ENCODE data around the gene BICC1. TPM values are rescaled to one million over a fixed set of nuclear protein-coding genes. Genes with fewer than 3 reads are reported as not detected.

The BICC1 gene
- total RNA-seq, 1 experiment from 2014 or later, result 0.67 TPM

GRCh38 chr10:58588673-58589265 is 76.1 kb downstream of the BICC1 start:
- no TSS peak for BruUV-seq (replicated peaks)
- ATAC-seq (no peak), DNase-seq (ENCODE audit: low read depth, low spot score) (no peak)
- POLR2A ChIA-PET, result no interaction called here
- Histone ChIP-seq H3K36me3 (ENCODE audit: control insufficient read depth, insufficient read depth, low read length) (no peaks in the 10 kb centered on the region), H3K27ac (ENCODE audit: low read length) (no peak overlapping the region), H3K9me3 (ENCODE audit: control insufficient read depth, insufficient read depth, low read depth, low read length) (no peaks in the 10 kb centered on the region), H3K4me1 (ENCODE audit: control insufficient read depth, insufficient read depth, low read length) (no peaks in the 10 kb centered on the region), H3K4me3 (ENCODE audit: low read depth in 2 of 2, low read length in 2 of 2) (no peak overlapping the region), H3K27me3 (ENCODE audit: control insufficient read depth, insufficient read depth, low read length) (no peaks in the 10 kb centered on the region)
- in situ Hi-C loops (cut with HindIII; ENCODE audit: low pct_unique_long_range_greater_than_20kb, low sequenced_read_pairs), result no loop called here
- TF ChIP-seq POLR2AphosphoS5 (IDR thresholded peaks at IDR 0.05; ENCODE audit: low read depth, low read length), result no peak
- no peak for TF ChIP-seq TCF7L2 (IDR thresholded peaks at IDR 0.05; ENCODE audit: low read depth, low read length)
- no peak for TF ChIP-seq SIN3A (IDR thresholded peaks at IDR 0.05; ENCODE audit: borderline replicate concordance, insufficient read depth, low read depth, low read length)
- no peak for TF ChIP-seq REST (IDR thresholded peaks at IDR 0.05; ENCODE audit: insufficient read depth in 1 of 2, low read depth in 2 of 2, low read length in 1 of 2)
- TF ChIP-seq, protein P1, sequence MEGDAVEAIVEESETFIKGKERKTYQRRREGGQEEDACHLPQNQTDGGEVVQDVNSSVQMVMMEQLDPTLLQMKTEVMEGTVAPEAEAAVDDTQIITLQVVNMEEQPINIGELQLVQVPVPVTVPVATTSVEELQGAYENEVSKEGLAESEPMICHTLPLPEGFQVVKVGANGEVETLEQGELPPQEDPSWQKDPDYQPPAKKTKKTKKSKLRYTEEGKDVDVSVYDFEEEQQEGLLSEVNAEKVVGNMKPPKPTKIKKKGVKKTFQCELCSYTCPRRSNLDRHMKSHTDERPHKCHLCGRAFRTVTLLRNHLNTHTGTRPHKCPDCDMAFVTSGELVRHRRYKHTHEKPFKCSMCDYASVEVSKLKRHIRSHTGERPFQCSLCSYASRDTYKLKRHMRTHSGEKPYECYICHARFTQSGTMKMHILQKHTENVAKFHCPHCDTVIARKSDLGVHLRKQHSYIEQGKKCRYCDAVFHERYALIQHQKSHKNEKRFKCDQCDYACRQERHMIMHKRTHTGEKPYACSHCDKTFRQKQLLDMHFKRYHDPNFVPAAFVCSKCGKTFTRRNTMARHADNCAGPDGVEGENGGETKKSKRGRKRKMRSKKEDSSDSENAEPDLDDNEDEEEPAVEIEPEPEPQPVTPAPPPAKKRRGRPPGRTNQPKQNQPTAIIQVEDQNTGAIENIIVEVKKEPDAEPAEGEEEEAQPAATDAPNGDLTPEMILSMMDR (IDR thresholded peaks at IDR 0.05), result no peak
- intact Hi-C loops (cut with micrococcal nuclease; ENCODE audit: unreplicated experiment), result no loop called here
- CTCF ChIA-PET, result no interaction called here

DNA sequence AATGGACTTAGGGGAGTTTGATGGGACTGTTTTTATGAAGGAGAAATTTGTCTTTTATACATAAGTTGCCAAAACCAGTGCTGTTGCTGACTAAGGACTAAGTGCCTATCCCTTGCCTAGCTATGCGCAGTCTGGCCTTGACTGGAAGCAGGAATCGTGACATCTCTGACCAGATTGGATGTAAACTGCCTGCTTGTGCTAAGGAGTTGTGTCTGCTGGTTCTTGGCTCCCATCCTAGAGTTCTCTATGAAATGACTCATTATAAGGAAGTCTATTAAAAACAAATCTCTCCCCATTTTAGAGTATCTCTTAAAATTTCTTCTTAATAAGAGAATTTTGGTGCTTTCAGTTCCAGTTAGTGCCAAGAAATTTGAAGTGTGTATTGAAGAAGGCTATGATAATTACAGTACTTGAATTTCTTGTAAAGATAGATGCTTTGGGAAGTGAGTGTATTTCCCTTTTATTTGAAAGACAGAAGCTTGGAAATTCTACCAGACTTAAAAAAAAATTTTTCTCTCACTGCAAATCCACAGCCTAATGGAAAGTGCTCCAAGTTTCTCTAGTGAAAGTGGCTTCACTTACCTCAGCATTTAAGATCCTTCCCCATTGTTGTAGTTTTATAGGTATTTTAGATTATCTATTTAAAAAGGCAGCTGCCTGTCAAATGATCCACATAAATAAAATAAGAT is 77.6 kb downstream of the BICC1 start:
- POLR2A ChIA-PET, result no interaction called here
- no TSS peak for BruUV-seq (replicated peaks)
- DNase-seq (ENCODE audit: low read depth, low spot score), result no peak
- Histone ChIP-seq H3K4me3 (ENCODE audit: low read depth in 2 of 2, low read length in 2 of 2) (no peak overlapping the region), H3K36me3 (ENCODE audit: control insufficient read depth, insufficient read depth, low read length) (no peaks in the 10 kb centered on the region), H3K9me3 (ENCODE audit: control insufficient read depth, insufficient read depth, low read depth, low read length) (no peaks in the 10 kb centered on the region), H3K27me3 (ENCODE audit: control insufficient read depth, insufficient read depth, low read length) (no peaks in the 10 kb centered on the region), H3K27ac (ENCODE audit: low read length) (no peak overlapping the region), H3K4me1 (ENCODE audit: control insufficient read depth, insufficient read depth, low read length) (no peaks in the 10 kb centered on the region)
- no peak for ATAC-seq
- intact Hi-C loops (cut with micrococcal nuclease; ENCODE audit: unreplicated experiment), result no loop called here
- CTCF ChIA-PET, result no interaction called here
- TF ChIP-seq TCF7L2 (IDR thresholded peaks at IDR 0.05; ENCODE audit: low read depth, low read length), result no peak
- TF ChIP-seq POLR2AphosphoS5 (IDR thresholded peaks at IDR 0.05; ENCODE audit: low read depth, low read length), result no peak
- no peak for TF ChIP-seq REST (IDR thresholded peaks at IDR 0.05; ENCODE audit: insufficient read depth in 1 of 2, low read depth in 2 of 2, low read length in 1 of 2)
- TF ChIP-seq, protein P1 (IDR thresholded peaks at IDR 0.05), result no peak
- in situ Hi-C loops (cut with HindIII; ENCODE audit: low pct_unique_long_range_greater_than_20kb, low sequenced_read_pairs), result no loop called here
